NCI-H2081 (cell line): ENCODE measurements around the gene SUPT3H.

Experiments used
- DNase-seq, 2 experiments: peaks; one replicate each; lab custom pipeline; 2025; lab: John Stamatoyannopoulos, UW

SUPT3H gene

GRCh38 chr6:45000833-45001232, 376.9 kb downstream of the SUPT3H start:
- DNase-seq: no peak

GRCh38 chr6:44999066-44999465, 378.7 kb downstream of the SUPT3H start:
- DNase-seq: no peak

GRCh38 chr6:44995486-44996132, 382.1 kb downstream of the SUPT3H start:
- no peak for DNase-seq

- DNase-seq: no peak
These were observed 388.3 kb downstream of the SUPT3H start for GRCh38 chr6:44989391-44989790.

GRCh38 chr6:44985006-44985405, 392.7 kb downstream of the SUPT3H start:
- no peak for DNase-seq

GRCh38 chr6:44983467-44984365, 394.0 kb downstream of the SUPT3H start:
- DNase-seq: no peak

- no peak for DNase-seq
These were observed 396.9 kb downstream of the SUPT3H start for GRCh38 chr6:44980841-44981240.

- DNase-seq: no peak
These were observed 400.8 kb downstream of the SUPT3H start for GRCh38 chr6:44976677-44977641.

GRCh38 chr6:44974511-44974910, 403.2 kb downstream of the SUPT3H start:
- DNase-seq: no peak

- DNase-seq: no peak
These were observed 405.0 kb downstream of the SUPT3H start for GRCh38 chr6:44972709-44973108.

- no peak for DNase-seq
These were observed 408.1 kb downstream of the SUPT3H start for GRCh38 chr6:44969446-44970185.

GRCh38 chr6:44967481-44967880, 410.3 kb downstream of the SUPT3H start:
- no peak for DNase-seq

- no peak for DNase-seq
These were observed 411.2 kb downstream of the SUPT3H start for GRCh38 chr6:44966449-44967092.

GRCh38 chr6:44965708-44966107, 412.0 kb downstream of the SUPT3H start:
- DNase-seq: no peak

GRCh38 chr6:44960898-44961297, 416.8 kb downstream of the SUPT3H start:
- DNase-seq: no peak

GRCh38 chr6:44959651-44960050, 418.1 kb downstream of the SUPT3H start:
- DNase-seq: no peak

GRCh38 chr6:44957156-44957555, 420.6 kb downstream of the SUPT3H start:
- no peak for DNase-seq

- DNase-seq: no peak
These were observed 421.3 kb downstream of the SUPT3H start for GRCh38 chr6:44956396-44956795.

GRCh38 chr6:44955145-44955544, 422.6 kb downstream of the SUPT3H start:
- DNase-seq: no peak

GRCh38 chr6:44954281-44954680, 423.5 kb downstream of the SUPT3H start:
- no peak for DNase-seq

GRCh38 chr6:44951253-44951747, 426.4 kb downstream of the SUPT3H start:
- no peak for DNase-seq
